H9 (cell line): ENCODE data around the gene WDR81. TPM values are rescaled to one million over a fixed set of nuclear protein-coding genes. Genes with fewer than 3 reads are reported as not detected.

Experiments
- DNase-seq: peaks from one replicate; pipeline ENCODE4 v3.0.0-alpha.2; 2017
- H2AFZ ChIP-seq: one replicate; pipeline ENCODE4 v1.6.1; 2013; ENCODE audit warnings: mild to moderate bottlenecking, low read length, control low read depth, moderate library complexity
- H2AK5ac ChIP-seq: 2 replicates; pipeline ENCODE4 v1.6.1; 2013; ENCODE audit warnings: low read length, control low read depth, mixed read lengths; ENCODE audit not compliant: insufficient read length
- H2BK120ac ChIP-seq: one replicate; pipeline ENCODE4 v1.6.1; 2013; ENCODE audit warnings: low read depth, mild to moderate bottlenecking, low read length, control low read depth, inconsistent platforms; ENCODE audit not compliant: poor library complexity, severe bottlenecking
- H2BK12ac ChIP-seq: 2 replicates; pipeline ENCODE4 v1.6.1; 2013; ENCODE audit warnings: low read length, control low read depth, mixed read lengths, low read depth; ENCODE audit not compliant: insufficient read length
- H2BK15ac ChIP-seq: 2 replicates; pipeline ENCODE4 v1.6.1; 2013; ENCODE audit warnings: low read depth, low read length, control low read depth
- H2BK20ac ChIP-seq: one replicate; pipeline ENCODE4 v1.6.1; 2013; ENCODE audit warnings: low read depth, mild to moderate bottlenecking, low read length, control low read depth, inconsistent platforms; ENCODE audit not compliant: poor library complexity, severe bottlenecking
- H2BK5ac ChIP-seq: 2 replicates; pipeline ENCODE4 v1.6.1; 2013; ENCODE audit warnings: low read length, control low read depth, mixed read lengths; ENCODE audit not compliant: insufficient read length
- H3K14ac ChIP-seq: 2 replicates; pipeline ENCODE4 v1.6.1; 2013; ENCODE audit warnings: low read length, control low read depth; ENCODE audit not compliant: insufficient read depth
- H3K18ac ChIP-seq: 2 replicates; pipeline ENCODE4 v1.6.1; 2013; ENCODE audit warnings: low read depth, mild to moderate bottlenecking, mixed read lengths, low read length, control low read depth; ENCODE audit not compliant: insufficient read length
- H3K23ac ChIP-seq: 2 replicates; pipeline ENCODE4 v1.6.1; 2013; ENCODE audit warnings: low read length, control low read depth, mixed read lengths, low read depth; ENCODE audit not compliant: insufficient read length
- H3K23me2 ChIP-seq: 2 replicates; pipeline ENCODE4 v1.6.1; 2013; ENCODE audit warnings: low read depth, mild to moderate bottlenecking, mixed read lengths, low read length, control low read depth; ENCODE audit not compliant: insufficient read length, poor library complexity, severe bottlenecking
- H3K27ac ChIP-seq: 2 replicates; pipeline ENCODE4 v1.5.1; 2013; ENCODE audit warnings: low read length, control low read depth, mixed read lengths, low read depth; ENCODE audit not compliant: insufficient read length
- H3K27me3 ChIP-seq: 2 replicates; pipeline ENCODE4 v1.6.1; 2013; ENCODE audit warnings: low read length, control low read depth, inconsistent platforms; ENCODE audit not compliant: insufficient read depth
- H3K4ac ChIP-seq: 2 replicates; pipeline ENCODE4 v1.6.1; 2013; ENCODE audit warnings: low read depth, mild to moderate bottlenecking, control low read depth, inconsistent platforms, low read length, moderate library complexity
- H3K4me1 ChIP-seq: 2 replicates; pipeline ENCODE4 v1.6.1; 2013; ENCODE audit warnings: low read length, control low read depth, inconsistent platforms; ENCODE audit not compliant: insufficient read depth
- H3K4me2 ChIP-seq: 2 replicates; pipeline ENCODE4 v1.6.1; 2013; ENCODE audit warnings: low read length, control low read depth, mixed read lengths; ENCODE audit not compliant: insufficient read length, insufficient read depth
- H3K56ac ChIP-seq: 2 replicates; pipeline ENCODE4 v1.6.1; 2013; ENCODE audit warnings: low read depth, mild to moderate bottlenecking, mixed read lengths, low read length, control low read depth; ENCODE audit not compliant: insufficient read length
- H3K79me1 ChIP-seq: 2 replicates; pipeline ENCODE4 v1.6.1; 2013; ENCODE audit warnings: low read depth, mild to moderate bottlenecking, moderate library complexity, low read length, control low read depth, inconsistent platforms; ENCODE audit not compliant: insufficient read depth, poor library complexity, severe bottlenecking
- H3K79me2 ChIP-seq: 2 replicates; pipeline ENCODE4 v1.6.1; 2013; ENCODE audit warnings: low read length, control low read depth, inconsistent platforms; ENCODE audit not compliant: insufficient read depth
- H3K9ac ChIP-seq: 2 replicates; pipeline ENCODE4 v1.6.1; 2013; ENCODE audit warnings: low read length, control low read depth, mixed read lengths; ENCODE audit not compliant: insufficient read length; ENCODE audit errors: extremely low read depth
- H3K9me3 ChIP-seq: one replicate; pipeline ENCODE4 v1.6.1; 2013; ENCODE audit warnings: low read depth, low read length, inconsistent platforms; ENCODE audit not compliant: control insufficient read depth
- H3T11ph ChIP-seq: one replicate; pipeline ENCODE4 v1.6.1; 2013; ENCODE audit warnings: mild to moderate bottlenecking, low read length, control low read depth, inconsistent platforms
- H4K20me1 ChIP-seq: one replicate; pipeline ENCODE4 v1.6.1; 2013; ENCODE audit not compliant: control insufficient read depth, insufficient read length, insufficient read depth
- H4K5ac ChIP-seq: 2 replicates; pipeline ENCODE4 v1.6.1; 2013; ENCODE audit warnings: low read depth, mild to moderate bottlenecking, mixed read lengths, low read length, control low read depth; ENCODE audit not compliant: insufficient read length
- H4K8ac ChIP-seq: replicated peaks from 2 replicates; pipeline ENCODE4 v1.6.1; 2013; ENCODE audit warnings: low read length, control low read depth, mixed read lengths, low read depth; ENCODE audit not compliant: insufficient read length
- H4K91ac ChIP-seq: 2 replicates; pipeline ENCODE4 v1.6.1; 2013; ENCODE audit warnings: low read depth, mild to moderate bottlenecking, moderate library complexity, mixed read lengths, low read length, control low read depth; ENCODE audit not compliant: insufficient read length
- H3K27ac Mint-ChIP-seq, 3 experiments: 2 replicates in 2 of 3; 3 replicates in 1 of 3; pipeline ENCODE4 v1.8.0; 2020 to 2021; ENCODE audit warnings: mixed read lengths in 3 of 3, mild to moderate bottlenecking in 1 of 3, moderate library complexity in 1 of 3
- H3K27me3 Mint-ChIP-seq: 2 replicates; pipeline ENCODE4 v1.8.0; 2021; ENCODE audit warnings: low read depth, mild to moderate bottlenecking, moderate library complexity, mixed read lengths
- H3K36me3 Mint-ChIP-seq, 3 experiments: 2 replicates in 2 of 3; 3 replicates in 1 of 3; pipeline ENCODE4 v1.8.0; 2020 to 2021; ENCODE audit warnings: low read depth in 3 of 3, mixed read lengths in 3 of 3; ENCODE audit not compliant: insufficient read depth in 1 of 3
- H3K4me1 Mint-ChIP-seq, 2 experiments: 2 replicates each; pipeline ENCODE4 v1.8.0; 2020; ENCODE audit warnings: mixed read lengths in 2 of 2
- H3K4me3 Mint-ChIP-seq, 2 experiments: 2 replicates in 1 of 2; 3 replicates in 1 of 2; pipeline ENCODE4 v1.8.0; 2020 to 2021; ENCODE audit warnings: mild to moderate bottlenecking in 2 of 2, mixed read lengths in 2 of 2, moderate library complexity in 1 of 2
- H3K9me3 Mint-ChIP-seq, 2 experiments: 2 replicates in 1 of 2; 3 replicates in 1 of 2; pipeline ENCODE4 v1.8.0; 2020; ENCODE audit warnings: mild to moderate bottlenecking in 2 of 2, mixed read lengths in 2 of 2, moderate library complexity in 1 of 2
- CTCF ChIP-seq: fragments of 200-600 bp; sonication (generic); conservative IDR thresholded peaks from 3 replicates; pipeline ENCODE4 v1.8.0; 2021; ENCODE audit warnings: antibody characterized with exemption, mild to moderate bottlenecking
- WGBS: extraction: QIAGEN DNeasy Blood & Tissue Kit; methylation state at CpG from one replicate; pipeline ENCODE4 v1.1.7; 2013; ENCODE audit warnings: missing lambda C conversion rate, low lambda C conversion rate, mixed read lengths; ENCODE audit not compliant: insufficient read length; ENCODE audit errors: extremely low coverage; 5-methylcytosine and 5-hydroxymethylcytosine counted together
- total RNA-seq: library from RNA; stranded (reverse); gene quantifications from 2 replicates; pipeline ENCODE4 v1.2.1, GENCODE V29; 2021

The WDR81 gene
- total RNA-seq, 1 experiment from 2014 or later, result 20.2 TPM

GRCh38 chr17:1746975-1747543 lies 22.6 kb downstream of the WDR81 start:
- H2BK15ac ChIP-seq, result no peak overlapping the region
- H3K4me2 ChIP-seq, result no peak overlapping the region
- no peak overlapping the region for H4K91ac ChIP-seq
- no peaks in the 10 kb centered on the region for H3K4me1 ChIP-seq
- H2BK120ac ChIP-seq, result no peak overlapping the region
- DNase-seq, result peak; percentile 84
- H4K8ac ChIP-seq, result no peak overlapping the region
- H3T11ph ChIP-seq, result no peak overlapping the region
- Mint-ChIP-seq H3K4me3 (no peak overlapping the region), H3K36me3 (no peaks in the 10 kb centered on the region), H3K27ac (no peak overlapping the region), H3K9me3 (peaks cover 0 to 1% of the 10 kb centered on the region in 2 experiments; a peak in 1 of 5 replicates), H3K27me3 (peaks cover 1% of the 10 kb centered on the region), H3K4me1 (peaks cover 4 to 6% of the 10 kb centered on the region in 2 experiments; a peak in 3 of 4 replicates)
- no peak overlapping the region for H2AFZ ChIP-seq
- H3K27ac ChIP-seq, result no peak overlapping the region
- H4K5ac ChIP-seq, result no peak overlapping the region
- no peak overlapping the region for H3K23ac ChIP-seq
- WGBS, result no CpG with 5 or more reads among the region's 22 CpGs
- no peak overlapping the region; the same call in 1 of the 2 replicates for H3K14ac ChIP-seq
- TF ChIP-seq CTCF, result no peak
- no peaks in the 10 kb centered on the region for H3K23me2 ChIP-seq
- no peak overlapping the region for H2AK5ac ChIP-seq
- H3K79me1 ChIP-seq, result no peaks in the 10 kb centered on the region
- no peak overlapping the region for H3K18ac ChIP-seq
- no peaks in the 10 kb centered on the region for H3K79me2 ChIP-seq
- no peak overlapping the region for H2BK20ac ChIP-seq
- no peak overlapping the region for H3K9ac ChIP-seq
- no peak overlapping the region for H2BK12ac ChIP-seq
- no peak overlapping the region for H3K56ac ChIP-seq
- H3K27me3 ChIP-seq, result no peaks in the 10 kb centered on the region
- no peaks in the 10 kb centered on the region for H4K20me1 ChIP-seq
- H3K4ac ChIP-seq, result no peak overlapping the region
- no peaks in the 10 kb centered on the region for H3K9me3 ChIP-seq
- no peak overlapping the region for H2BK5ac ChIP-seq
